Measurements from ENCODE around the gene EEF2K.

DNA sequence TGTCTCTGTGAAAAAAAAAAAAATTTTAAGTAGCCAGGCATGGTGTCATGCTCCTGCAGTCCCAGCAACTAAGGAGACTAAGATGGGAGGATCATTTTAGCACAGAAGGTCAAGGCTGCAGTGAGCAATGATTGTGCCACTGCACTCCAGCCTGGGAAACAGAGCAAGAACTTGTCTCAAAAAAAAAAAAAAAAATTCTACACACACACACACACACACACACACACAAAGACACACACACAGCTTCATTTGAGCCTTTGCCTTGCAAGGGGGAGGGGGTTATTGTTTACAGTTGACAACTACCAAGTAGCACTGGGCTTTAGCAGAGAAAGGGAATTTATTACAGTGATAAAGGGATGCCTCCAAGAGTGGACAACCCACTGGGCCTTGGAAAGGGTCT is 86.2 kb downstream of the EEF2K start:
- TF ChIP-seq EP300 (IDR thresholded peaks at IDR 0.05) (no peak), PHF8 (IDR thresholded peaks at IDR 0.05; ENCODE audit: borderline replicate concordance, low read depth) (no peak), JUNB (IDR thresholded peaks at IDR 0.05) (no peak), SREBF2 (IDR thresholded peaks at IDR 0.05) (no peak), CEBPB (IDR thresholded peaks at IDR 0.05) (no peak), POLR2A (IDR thresholded peaks at IDR 0.05; ENCODE audit: low read length) (no peak), KDM1A (IDR thresholded peaks at IDR 0.05; ENCODE audit: low read depth) (no peak), NR3C1 (IDR thresholded peaks at IDR 0.05) (no peak), ESRRA (IDR thresholded peaks at IDR 0.05; ENCODE audit: borderline replicate concordance, low read length) (no peak), MYC (IDR thresholded peaks at IDR 0.05; ENCODE audit: borderline replicate concordance, low read length) (no peak), TP53 (CRISPR knock-in tag; IDR thresholded peaks at IDR 0.05) (no peak)
- TF ChIP-seq, protein P1, sequence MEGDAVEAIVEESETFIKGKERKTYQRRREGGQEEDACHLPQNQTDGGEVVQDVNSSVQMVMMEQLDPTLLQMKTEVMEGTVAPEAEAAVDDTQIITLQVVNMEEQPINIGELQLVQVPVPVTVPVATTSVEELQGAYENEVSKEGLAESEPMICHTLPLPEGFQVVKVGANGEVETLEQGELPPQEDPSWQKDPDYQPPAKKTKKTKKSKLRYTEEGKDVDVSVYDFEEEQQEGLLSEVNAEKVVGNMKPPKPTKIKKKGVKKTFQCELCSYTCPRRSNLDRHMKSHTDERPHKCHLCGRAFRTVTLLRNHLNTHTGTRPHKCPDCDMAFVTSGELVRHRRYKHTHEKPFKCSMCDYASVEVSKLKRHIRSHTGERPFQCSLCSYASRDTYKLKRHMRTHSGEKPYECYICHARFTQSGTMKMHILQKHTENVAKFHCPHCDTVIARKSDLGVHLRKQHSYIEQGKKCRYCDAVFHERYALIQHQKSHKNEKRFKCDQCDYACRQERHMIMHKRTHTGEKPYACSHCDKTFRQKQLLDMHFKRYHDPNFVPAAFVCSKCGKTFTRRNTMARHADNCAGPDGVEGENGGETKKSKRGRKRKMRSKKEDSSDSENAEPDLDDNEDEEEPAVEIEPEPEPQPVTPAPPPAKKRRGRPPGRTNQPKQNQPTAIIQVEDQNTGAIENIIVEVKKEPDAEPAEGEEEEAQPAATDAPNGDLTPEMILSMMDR (IDR thresholded peaks at IDR 0.05), result no peak
- TF ChIP-seq, protein P2, sequence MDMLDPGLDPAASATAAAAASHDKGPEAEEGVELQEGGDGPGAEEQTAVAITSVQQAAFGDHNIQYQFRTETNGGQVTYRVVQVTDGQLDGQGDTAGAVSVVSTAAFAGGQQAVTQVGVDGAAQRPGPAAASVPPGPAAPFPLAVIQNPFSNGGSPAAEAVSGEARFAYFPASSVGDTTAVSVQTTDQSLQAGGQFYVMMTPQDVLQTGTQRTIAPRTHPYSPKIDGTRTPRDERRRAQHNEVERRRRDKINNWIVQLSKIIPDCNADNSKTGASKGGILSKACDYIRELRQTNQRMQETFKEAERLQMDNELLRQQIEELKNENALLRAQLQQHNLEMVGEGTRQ (IDR thresholded peaks at IDR 0.05), result no peak
